Daoy (cell line): ENCODE measurements around the gene AXIN1. TPM values are rescaled to one million over a fixed set of nuclear protein-coding genes. Genes with fewer than 3 reads are reported as not detected.
A peak's percentile ranks its signal among the peaks of the same experiment; 100 is the strongest.
"Not testable (repeated sequence)": the region's sequence is repeated elsewhere in the genome, so short reads cannot be mapped to it uniquely, and the experiment has no call there.

Source experiments
- DNase-seq: peaks from one replicate; pipeline ENCODE4 v3.0.0-alpha.2; 2015; ENCODE audit warnings: low read depth
- total RNA-seq: library from RNA; depleted of rRNA; stranded (reverse); fragments of >200 nt; shearing (Covaris generic); gene quantifications from 2 replicates; pipeline ENCODE4 v1.2.3, GENCODE V29; 2014

AXIN1 gene
- total RNA-seq, 1 experiment from 2014 or later = 19.3 TPM

DNA sequence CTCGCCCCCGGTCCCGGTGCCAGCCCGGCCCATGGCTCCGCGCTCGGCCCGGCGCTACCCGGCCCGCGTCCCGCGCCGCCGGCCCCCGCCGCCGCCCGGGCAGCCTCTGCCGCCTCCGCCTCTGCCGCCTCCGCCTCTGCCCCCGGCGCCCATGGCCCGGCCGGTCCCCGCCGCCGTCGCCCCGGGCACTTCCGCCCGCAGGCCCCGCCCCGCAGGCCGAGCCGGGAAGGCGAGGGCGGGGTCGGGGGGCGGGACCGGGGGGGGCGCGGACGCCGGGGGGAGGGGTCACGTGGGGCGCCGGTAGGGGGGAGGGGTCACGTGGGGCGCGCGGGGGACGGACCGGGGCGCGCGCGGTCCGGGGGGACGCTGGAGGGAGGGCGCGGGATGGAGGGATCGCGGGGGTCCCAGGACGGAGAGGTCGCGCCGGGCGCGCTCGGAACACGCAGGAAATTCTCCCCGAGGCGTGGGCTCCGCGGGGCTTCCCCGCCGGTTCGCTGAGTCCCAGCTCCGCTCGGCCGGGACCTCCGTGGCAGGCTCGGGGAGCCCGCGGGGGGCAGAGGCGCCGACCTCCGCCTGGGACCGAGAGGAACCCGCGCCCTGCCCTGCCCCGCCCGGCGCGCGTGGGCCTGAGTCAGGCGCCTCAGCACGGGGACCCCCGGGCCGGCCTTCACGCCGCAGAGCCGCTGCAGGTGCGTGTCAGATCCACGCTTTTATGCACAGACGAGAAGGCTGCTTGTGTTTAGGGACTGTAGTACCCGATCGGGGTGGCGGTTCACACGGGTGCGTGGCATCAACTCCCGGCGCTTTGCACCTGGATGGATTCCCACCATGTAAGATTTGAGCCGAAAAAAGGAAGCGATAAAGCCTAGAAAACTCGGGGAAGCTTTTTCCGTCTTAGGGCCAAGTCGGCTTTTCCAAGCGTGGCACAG lies 29.5 kb upstream of the AXIN1 start, which contains the start of gene PGAP6:
PGAP6 (minus strand) TSS at position 190 of the 929 bp plus-strand sequence; CDS start at position 33, 157 bp downstream.
- DNase-seq = peak; percentile 71

DNA sequence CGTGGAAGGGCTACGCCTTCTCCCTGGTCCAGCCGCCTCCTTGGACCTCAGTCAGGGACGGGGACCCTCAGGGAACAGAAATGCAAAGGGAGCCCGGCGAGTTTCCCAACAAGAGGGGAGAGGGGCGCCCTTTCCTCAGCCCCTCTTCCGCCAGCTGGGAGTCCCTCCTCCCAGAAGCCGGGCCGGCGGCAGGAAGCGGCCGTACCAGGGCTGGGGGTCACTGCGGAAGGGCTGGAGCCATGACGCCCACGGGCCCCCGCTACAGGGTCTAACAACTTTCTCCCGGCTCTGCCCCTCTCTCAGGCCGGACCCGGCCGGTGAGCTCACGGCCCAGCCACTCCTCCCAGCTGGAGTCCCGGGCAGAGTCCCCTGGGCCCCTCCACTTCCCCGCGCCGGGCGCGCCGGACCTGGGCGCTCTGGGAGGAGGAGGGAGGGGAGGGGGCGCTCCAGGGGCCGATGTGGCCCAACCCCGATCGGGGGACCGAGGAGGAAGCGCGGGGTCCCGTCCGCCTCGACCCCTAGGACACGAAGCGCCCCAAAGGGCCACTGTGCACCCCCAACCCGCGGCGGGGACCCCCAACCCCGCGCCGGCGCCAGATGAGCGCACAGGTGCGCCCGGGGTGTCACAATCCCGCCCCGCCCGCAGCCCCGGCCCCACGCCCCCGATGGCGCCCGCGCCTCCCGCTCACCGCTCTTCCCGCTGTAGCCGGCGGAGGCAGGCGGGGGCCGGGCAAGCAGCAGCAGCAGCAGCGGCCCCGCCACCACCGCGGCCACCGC lies 28.7 kb upstream of the AXIN1 start:
- DNase-seq = no peak

DNA sequence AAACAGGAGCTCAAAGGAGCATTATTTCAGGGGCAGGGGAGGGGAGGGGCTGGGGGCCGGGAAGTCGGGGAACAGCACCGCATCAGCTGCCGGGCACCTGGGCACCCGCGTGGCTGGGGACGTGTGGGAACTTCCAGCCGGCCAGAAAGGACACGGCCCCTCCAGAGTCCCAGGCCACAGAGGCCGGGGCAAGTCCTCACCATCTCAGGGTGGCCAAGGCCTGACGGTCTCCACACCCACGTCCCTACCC lies 28.2 kb upstream of the AXIN1 start:
- no peak for DNase-seq

DNA sequence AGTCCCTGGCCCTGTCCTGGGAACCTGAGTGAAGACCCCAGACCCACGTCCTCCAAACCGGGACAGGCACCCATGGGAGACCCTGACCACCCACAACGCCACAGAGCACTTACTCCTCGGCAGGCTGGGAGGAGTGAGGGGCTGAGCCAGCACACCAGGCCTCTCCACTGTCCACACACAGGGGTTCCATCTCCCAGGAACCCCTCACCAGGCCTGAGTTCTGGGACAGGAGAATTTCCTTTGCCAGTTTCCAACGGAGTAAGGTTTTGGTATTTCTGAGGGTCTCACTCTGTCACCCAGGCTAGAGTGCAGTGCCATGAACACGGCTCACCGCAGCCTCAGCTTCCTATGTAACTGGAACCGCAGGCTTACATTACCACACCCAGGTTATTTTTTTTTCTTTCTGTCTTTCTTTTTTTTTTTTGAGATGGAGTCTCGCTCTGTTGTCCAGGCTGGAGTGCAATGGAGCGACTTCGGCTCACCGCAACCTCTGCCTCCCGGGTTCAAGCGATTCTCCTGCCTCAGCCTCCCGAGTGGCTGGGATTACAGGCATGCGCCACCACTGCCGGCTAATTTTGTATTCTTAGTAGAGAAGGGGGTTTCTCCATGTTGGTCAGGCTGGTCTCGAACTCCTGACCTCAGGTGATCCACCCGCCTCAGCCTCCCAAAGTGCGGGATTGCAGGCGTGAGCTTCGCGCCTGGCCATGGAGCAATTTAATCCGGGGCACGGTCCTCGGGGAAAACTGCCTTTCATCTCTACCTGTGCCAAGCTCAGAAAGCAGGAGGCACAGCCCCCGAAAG lies 27.6 kb upstream of the AXIN1 start:
- DNase-seq = no peak

DNA sequence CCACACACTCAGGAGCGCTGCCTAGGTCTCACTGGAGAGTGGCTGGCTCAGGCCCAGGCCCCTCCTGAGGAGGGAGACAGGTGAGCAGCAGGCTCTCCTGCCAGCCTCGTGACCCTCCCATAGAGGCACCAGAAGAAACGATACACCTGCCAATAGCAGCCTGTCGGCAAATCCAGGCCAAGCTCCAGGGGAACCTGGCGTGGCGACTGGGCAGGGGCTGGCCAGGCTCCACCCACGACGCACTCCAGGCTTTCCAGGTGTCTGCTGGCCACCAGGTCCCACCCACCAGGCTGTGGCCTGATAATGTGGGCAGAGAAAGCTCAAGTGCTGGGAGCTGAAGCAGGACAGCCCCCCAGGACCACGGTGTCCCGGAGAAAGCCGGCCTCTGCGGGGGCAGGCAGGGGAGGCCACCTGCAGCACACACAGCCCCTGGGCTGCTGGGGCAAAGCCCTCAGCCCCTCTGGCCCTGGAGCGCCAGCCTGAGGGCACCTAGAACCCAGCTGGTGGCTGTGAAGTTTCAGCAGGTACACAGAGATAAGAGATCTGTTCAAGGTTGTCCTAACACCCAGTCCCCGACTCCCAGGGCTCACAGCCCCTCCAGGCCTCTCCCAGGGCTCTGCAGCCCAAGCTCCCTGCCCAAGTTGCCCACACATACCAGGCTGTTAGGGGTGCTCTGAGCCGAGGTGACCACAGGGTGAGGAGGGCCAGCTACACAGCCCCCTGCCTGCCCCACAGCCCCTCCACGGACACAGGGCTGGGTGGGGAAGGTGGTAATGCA lies 26.8 kb upstream of the AXIN1 start:
- DNase-seq = no peak

DNA sequence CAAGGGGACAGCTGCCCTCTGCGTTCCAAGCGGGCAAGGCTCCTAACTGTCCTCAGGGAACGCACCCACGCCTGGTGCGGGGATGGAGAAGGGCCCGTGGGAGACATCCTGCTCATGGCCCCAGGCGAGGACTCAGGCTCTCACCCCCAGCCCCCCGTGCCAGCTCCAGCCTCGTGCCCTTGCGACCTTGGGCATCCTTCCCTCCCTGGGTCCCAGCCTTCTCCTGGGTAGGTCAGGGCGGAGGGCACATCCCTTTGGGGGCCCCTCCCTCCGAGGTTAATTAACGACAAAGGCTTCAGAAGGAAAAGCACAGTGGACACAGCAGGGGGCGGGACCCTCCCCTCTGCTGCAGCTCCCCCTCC lies 26.3 kb upstream of the AXIN1 start:
- no peak for DNase-seq

DNA sequence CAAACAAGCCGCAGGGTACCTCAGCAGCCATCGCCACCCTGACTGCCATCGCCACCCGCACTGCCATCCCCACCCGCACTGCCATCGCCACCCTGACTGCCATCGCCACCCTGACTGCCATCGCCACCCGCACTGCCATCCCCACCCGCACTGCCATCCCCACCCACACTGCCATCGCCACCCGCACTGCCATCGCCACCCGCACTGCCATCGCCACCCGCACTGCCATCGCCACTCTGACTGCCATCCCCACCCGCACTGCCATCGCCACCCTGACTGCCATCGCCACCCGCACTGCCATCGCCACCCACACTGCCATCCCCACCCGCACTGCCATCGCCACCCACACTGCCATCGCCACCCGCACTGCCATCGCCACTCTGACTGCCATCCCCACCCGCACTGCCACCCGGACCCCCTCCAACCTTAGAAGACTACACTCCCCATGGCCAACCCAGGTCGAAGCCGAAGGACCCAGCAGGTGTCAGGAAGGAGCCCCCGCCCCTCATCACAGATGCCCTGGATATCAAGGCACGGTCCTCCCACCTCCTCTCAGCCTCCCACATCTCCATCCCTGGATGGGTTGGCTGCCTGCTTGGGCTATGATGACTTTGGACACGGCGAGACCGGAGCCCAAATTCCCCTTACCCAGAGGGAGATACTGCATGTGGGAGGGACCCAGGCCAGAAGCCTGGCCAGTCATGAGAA lies 25.7 kb upstream of the AXIN1 start:
- DNase-seq = not testable (repeated sequence)

DNA sequence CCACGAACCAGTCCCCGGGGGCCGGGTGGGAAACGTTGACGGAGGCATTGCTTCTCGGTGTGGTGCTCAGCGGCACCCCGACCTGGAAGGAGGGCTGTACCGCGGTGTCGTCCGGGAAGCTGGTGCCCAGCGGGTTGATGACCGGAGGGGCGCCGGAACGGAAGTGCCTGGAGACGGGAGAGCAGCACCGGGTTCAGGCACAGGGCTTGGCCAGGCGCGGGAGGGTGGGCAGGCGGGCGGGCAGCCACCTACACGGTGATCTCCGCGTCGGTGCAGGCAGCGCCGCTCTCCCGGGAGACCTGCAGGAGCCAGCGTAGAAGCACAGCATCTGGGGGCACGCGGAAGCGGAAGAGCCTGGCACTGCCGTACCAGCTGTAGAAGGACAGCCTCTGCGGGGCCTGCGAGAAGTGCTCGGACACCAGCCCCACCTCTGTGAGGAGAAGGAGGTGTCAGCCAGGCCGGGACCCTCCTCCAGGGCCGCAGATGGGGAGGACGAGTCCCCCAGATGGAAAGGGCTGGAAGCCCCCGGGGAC lies 25.0 kb upstream of the AXIN1 start:
- DNase-seq = no peak

DNA sequence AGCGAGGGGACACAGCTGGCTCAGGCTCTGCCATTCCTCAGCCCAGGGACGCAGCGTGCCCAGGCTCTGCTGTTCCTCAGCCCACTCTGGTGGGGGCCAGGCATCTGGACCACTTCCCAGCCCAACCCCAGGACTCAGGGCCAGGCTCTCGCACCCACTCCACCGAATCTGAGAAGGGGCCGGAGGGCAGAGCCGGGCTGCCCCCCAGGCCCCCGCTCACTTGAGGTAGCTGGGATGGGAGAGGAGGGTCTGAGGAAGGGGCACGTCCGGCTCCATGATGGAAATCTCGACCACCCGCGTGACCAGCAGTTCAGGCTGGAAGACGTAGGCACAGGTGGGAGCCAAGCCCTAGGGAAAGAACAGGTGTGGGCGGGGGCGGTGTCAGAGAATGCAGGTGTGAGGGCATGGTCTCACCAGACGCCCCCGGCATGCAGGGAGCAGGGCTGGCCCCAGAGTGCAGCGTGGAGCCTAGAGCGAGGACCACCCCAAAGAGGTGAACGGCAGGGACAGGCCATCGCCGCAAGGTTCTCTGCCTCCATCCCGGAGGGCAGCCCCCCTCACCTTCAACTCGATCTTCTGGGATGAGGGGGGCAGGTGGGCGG lies 24.4 kb upstream of the AXIN1 start:
- DNase-seq = no peak

DNA sequence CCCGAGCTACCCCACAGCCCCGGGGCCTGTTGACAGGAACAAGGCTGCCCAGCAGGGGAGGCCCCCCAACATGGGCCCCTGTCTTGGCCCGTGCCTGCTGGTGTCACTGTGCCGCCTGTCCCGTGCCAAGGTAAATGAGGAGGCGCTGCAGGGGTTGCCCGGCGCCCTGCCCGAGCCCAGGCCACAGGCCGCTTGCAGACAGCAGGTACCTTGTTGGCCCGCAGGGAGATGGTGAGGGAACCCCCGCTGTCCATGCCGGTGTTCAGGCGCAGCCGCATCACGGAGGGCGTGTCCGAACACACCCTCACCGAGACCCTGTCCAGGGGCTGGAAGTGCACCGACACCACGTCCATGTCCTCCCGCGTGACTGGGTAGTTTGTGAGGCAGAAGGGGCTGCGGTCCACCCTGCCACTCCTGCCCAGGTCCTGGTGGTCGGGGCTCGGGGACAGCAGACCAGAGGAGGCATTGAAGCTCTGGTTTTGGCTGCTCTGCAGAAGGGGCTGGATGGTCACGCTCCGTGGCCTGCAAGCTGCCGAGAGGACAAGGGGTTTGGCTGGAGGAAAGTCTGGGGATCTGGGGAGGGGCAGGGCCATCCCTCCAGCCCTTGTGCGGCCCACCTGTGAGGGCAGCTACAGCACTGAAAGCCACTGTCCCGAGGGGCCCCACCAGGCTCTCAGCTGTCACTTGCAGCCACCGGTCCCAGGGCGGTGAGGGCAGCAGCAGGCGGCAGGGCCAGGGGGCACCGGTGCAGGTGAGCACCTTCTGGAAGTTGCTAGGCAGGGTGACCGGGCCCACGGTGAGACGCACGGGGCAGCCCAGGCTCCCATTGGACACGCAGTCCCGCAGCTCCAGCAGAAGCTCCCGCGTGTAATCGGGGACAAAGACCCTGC lies 23.6 kb upstream of the AXIN1 start:
- DNase-seq = no peak

DNA sequence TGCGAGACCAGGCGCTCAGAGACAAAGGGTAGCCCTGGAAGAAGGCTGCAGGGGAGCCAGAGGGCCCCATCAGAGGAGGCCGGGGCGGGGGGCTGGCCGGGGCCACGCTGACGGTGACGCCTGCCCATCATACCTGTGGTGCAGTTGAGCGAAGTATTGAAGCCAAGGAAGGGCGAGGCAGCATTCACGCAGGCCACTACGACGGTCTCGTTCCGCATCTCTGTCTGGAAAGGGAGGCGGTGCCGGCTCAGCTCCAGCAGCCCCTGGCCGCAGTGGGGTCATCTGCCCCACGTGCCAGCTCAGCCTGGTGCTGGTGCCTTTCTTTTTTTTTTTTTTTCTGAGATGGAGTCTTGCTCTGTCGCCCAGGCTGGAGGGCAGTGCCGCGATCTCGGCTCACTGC lies 22.7 kb upstream of the AXIN1 start:
- DNase-seq = no peak

DNA sequence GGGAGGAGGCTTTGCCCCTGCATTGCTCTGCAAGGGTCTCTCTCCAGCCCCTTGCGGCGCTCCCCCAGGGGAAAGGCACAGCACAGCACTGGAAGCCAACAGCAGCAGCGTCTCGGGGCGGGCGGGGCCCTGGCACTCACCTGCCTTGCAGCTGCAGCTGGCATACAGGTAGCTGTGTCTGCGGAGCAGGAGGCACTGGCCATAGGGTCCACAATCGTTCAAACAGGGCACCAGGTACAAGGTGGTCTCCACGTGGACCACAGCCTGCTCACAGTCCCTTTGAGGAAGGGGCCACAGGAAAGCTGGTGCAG lies 22.0 kb upstream of the AXIN1 start:
- no peak for DNase-seq

DNA sequence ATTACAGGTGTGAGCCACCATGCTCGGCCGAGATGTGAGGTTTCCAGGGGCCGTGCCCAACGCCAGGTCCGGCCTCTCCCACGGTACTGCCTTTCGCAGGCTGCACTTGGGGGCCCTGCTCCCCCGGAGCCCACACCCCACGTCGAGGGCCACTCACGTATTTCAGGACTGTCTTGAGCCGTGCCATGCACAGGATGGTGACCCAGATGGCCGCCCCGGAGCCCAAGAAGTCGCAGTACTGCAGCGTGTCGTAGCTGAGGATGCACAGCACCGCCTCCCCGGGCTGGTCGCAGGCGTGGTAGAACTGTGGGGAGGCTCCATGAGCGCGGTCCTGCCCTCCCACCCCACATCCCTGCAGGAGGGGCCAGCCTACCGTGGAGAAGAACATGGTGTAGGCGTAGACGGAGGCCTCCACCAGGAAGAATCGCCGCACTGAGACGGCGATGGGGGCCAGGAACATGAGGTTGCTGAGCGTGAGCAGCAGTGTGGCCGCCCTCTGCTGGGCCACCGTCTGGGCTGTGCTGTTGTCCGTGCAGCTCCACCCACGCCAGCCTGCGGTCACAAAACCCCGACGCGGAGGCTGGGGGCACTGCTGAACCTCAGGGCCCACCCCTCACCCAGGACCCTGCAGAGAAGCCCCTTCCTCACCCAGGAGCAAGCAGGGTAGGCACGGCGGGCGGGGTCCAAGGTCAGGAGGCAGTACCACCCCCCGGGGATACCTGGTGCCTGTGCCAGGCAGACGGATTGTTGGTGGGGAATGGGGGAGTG lies 21.5 kb upstream of the AXIN1 start:
- no peak for DNase-seq

DNA sequence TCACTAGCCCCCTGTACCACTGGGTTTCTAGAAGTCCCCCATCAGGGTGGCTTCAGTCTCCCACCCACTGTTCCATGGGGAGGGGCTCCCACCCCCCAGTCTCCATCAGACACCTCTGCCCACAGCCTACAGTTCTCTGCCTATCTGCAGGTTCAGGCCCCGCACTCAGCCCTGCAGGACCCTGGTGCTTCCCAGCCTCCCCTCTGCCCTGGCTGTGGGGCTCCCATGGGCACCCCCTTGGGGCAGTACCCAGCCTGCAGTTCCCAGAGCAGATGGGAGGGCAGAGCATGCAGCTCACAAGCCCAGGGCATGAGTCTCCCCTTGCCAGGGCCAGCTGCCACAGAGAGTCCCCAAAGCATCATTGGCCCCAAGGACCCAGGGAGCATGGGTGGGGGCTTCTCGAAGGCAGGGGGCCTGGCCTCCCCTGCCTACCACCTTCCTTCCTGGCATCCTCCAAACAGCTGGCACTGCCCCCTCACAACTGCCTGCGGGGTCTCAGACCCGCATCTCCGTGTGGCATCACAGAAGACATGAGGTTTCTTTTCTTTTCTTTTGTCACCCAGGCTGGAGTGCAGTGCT lies 20.6 kb upstream of the AXIN1 start:
- no peak for DNase-seq

DNA sequence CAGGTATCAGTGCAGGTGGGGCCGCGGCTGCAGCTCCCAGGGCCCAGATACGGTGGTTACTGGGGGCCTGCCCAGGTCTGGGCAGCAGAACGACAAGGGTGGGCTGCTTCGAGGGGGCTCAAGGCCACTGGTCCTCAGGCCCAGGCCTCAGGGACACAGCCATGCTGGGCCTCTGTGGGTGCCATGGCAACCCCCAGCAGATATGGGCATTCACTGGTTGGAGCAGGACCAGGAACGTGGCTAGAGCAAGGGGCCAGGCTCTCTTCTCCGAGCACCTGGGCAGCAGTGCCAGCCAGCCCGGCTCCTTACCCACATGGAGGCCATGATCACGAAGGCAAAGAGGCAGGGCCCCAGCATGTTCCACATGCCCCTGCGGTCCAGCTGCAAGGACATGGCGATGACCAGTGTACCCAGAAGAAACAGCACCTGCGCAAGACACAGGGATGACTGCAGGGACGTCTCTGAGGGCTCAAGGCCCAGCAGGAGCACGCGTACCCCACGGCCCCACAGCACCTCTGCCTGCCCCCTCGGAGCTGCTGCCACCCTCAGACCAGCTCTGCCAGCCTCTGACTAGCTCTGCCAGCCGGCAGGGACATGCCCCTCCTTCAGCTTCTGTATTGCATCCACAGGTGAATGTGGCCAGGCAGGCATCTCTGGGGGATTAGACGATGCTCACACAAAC lies 19.9 kb upstream of the AXIN1 start:
- DNase-seq = no peak

DNA sequence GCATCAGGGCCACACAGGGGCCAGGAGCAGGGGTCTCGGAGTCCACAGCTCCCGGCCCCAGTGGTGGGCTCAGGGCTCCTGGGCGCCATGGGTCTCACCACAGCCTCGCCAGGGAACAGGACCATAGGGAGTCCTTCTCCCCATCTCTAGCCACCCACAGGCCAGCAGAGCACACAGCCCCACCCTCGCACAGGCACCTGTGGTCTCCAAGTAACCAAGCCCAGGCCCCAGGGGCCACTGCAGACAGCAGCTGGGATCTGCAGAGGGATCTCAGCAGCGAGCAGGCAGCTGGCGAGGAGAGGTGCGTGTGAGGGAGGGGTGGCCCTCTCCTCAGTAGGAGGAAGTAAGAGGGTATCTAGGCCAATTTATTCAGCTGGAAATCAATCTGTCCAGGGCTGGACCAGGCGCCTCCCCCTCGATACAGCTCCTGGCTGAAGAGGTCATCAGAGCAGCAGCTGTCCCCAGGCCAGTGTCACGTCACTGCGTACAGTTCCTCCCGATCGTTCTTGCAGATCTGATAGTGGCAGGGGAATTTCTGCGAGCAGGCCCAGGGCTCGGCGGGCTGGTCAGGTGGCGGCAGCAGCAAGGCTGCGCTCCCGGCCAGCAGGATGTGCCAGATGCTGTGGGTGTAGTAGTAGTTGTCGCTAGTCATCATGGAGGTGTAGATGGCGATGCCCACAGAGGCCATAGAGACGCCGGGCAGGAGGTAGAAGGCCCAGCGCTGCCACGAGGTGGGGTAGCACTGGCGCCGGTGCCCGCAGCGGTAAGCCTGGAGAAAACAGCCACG lies 19.2 kb upstream of the AXIN1 start:
- DNase-seq = no peak

DNA sequence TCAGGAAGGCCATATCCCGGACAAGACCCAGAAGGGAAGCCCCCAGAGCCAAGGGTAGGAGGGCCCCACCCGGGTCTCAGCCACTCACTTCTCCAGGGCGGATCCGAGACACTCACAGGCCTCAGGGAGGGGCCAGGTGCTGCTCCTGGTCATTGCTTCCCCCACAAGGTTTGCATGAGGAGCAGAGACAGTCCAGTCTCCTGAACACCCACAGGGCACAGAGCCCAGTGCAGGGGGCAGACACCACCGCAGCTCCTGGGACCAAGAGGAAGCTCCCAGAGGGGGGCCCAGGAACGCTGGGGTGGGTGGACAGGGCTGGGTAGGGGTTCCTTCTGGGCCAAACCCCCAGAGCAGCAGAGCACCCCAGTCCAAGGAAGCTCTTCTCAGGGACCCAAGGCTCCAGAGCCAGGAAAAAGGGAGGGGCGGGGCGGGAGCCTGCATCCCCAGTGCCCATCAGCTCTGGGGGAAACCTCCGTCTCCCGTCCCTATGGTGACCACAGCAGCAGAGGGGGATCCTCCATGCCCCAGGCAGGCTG lies 18.5 kb upstream of the AXIN1 start:
- DNase-seq = no peak
